H1 (cell line): Measurements from ENCODE around the gene FAM50A. TPM values are rescaled to one million over a fixed set of nuclear protein-coding genes. Genes with fewer than 3 reads are reported as not detected.

Experiments used
- CTCF ChIA-PET: fragments of 300-600 bp; sonication (Branson Sonifier 250); formaldehyde crosslinking; loops from one replicate; lab custom pipeline; 2021; ENCODE audit not compliant: partially characterized antibody; lab: Charles Lee
- POLR2A ChIA-PET: fragments of 300-600 bp; sonication (Branson Sonifier 250); formaldehyde crosslinking; loops from one replicate; lab custom pipeline; 2021; ENCODE audit warnings: inconsistent platforms; ENCODE audit not compliant: partially characterized antibody; lab: Charles Lee
- DNase-seq, 2 experiments: peaks; one replicate each; pipeline versions ENCODE4 v3.0.0 to v3.0.0-alpha.2; 2010 to 2022; ENCODE audit warnings: low spot score in 2 of 2, low read depth in 1 of 2, mixed read lengths in 1 of 2
- FAIRE-seq: peaks from 2 replicates; lab custom pipeline; 2011; peaks lifted over from hg19 to GRCh38; lab: Jason Lieb, UNC
- H2AFZ ChIP-seq: 2 replicates; pipeline ENCODE4 v1.8.1; 2012; ENCODE audit warnings: low read length, inconsistent platforms
- H2AK5ac ChIP-seq: 2 replicates; pipeline ENCODE4 v1.6.1; 2013; ENCODE audit warnings: low read depth, low read length
- H2BK120ac ChIP-seq: replicated peaks from 2 replicates; pipeline ENCODE3; 2013; ENCODE audit warnings: low read depth, low read length, inconsistent platforms
- H2BK12ac ChIP-seq: 2 replicates; pipeline ENCODE4 v1.6.1; 2013; ENCODE audit warnings: low read depth, low read length
- H2BK15ac ChIP-seq: 2 replicates; pipeline ENCODE4 v1.6.1; 2013; ENCODE audit warnings: low read length
- H2BK20ac ChIP-seq: 2 replicates; pipeline ENCODE4 v1.6.1; 2013; ENCODE audit warnings: low read length
- H2BK5ac ChIP-seq: 2 replicates; pipeline ENCODE4 v1.6.1; 2013; ENCODE audit warnings: low read depth, low read length
- H3K14ac ChIP-seq: 2 replicates; pipeline ENCODE4 v1.6.1; 2013; ENCODE audit warnings: inconsistent platforms; ENCODE audit not compliant: insufficient read length
- H3K18ac ChIP-seq: 2 replicates; pipeline ENCODE4 v1.6.1; 2013; ENCODE audit warnings: low read length; ENCODE audit errors: extremely low read depth
- H3K23ac ChIP-seq: 2 replicates; pipeline ENCODE4 v1.6.1; 2013; ENCODE audit warnings: inconsistent platforms; ENCODE audit not compliant: insufficient read length
- H3K23me2 ChIP-seq: 2 replicates; pipeline ENCODE4 v1.6.1; 2013; ENCODE audit warnings: low read depth, low read length
- H3K27ac ChIP-seq: 2 replicates; pipeline ENCODE4 v1.6.1; 2011; ENCODE audit warnings: low read depth, low read length, inconsistent platforms
- H3K27me3 ChIP-seq, 4 experiments: replicated peaks in 1 of 4; 1 replicate in 1 of 4; 2 replicates in 3 of 4; pipeline versions ENCODE4 v1.6.1 to v1.8.1; 2011 to 2013; ENCODE audit warnings: low read length in 3 of 4, mild to moderate bottlenecking in 3 of 4, inconsistent platforms in 2 of 4, mixed read lengths in 2 of 4, moderate library complexity in 1 of 4; ENCODE audit not compliant: control insufficient read depth in 3 of 4, insufficient read depth in 3 of 4; ENCODE audit errors: extremely low read depth in 1 of 4
- H3K36me3 ChIP-seq, 4 experiments: 2 replicates each; pipeline versions ENCODE4 v1.6.1 to v1.8.1; 2011 to 2013; ENCODE audit warnings: mild to moderate bottlenecking in 4 of 4, low read length in 3 of 4, moderate library complexity in 2 of 4, control low read depth in 1 of 4, inconsistent platforms in 1 of 4; ENCODE audit not compliant: insufficient read depth in 4 of 4, control insufficient read depth in 2 of 4
- H3K4ac ChIP-seq: replicated peaks from 2 replicates; pipeline ENCODE3; 2013; ENCODE audit warnings: low read length, low read depth, mixed read lengths, inconsistent platforms; ENCODE audit not compliant: insufficient read length
- H3K4me1 ChIP-seq, 4 experiments: replicated peaks in 1 of 4; 1 replicate in 1 of 4; 2 replicates in 3 of 4; pipeline versions ENCODE4 v1.6.1 to v1.8.1; 2011 to 2013; ENCODE audit warnings: low read length in 3 of 4, inconsistent platforms in 2 of 4, mixed read lengths in 1 of 4; ENCODE audit not compliant: insufficient read depth in 4 of 4, control insufficient read depth in 3 of 4
- H3K4me2 ChIP-seq, 2 experiments: 2 replicates each; pipeline versions ENCODE4 v1.6.1 to v1.8.1; 2011 to 2013; ENCODE audit warnings: low read depth in 2 of 2, low read length in 2 of 2, control low read depth in 1 of 2, inconsistent platforms in 1 of 2, mild to moderate bottlenecking in 1 of 2; ENCODE audit not compliant: insufficient read depth in 1 of 2
- H3K4me3 ChIP-seq, 4 experiments: fragments of 200-600, 300-600 bp in 1 of 4; sonication (generic), shearing (Covaris generic), sonication (Bioruptor Twin) in 1 of 4; 2 replicates each; pipeline versions ENCODE4 v1.5.1 to v1.8.1; 2011 to 2016; ENCODE audit warnings: low read length in 4 of 4, low read depth in 3 of 4, control low read depth in 2 of 4, inconsistent platforms in 2 of 4, mild to moderate bottlenecking in 2 of 4, mixed read lengths in 1 of 4, moderate library complexity in 1 of 4; ENCODE audit not compliant: insufficient read depth in 2 of 4; ENCODE audit errors: extremely low read depth in 1 of 4
- H3K56ac ChIP-seq: replicated peaks from 2 replicates; pipeline ENCODE3; 2013; ENCODE audit warnings: low read depth, mild to moderate bottlenecking, mixed read lengths, low read length, inconsistent platforms; ENCODE audit not compliant: insufficient read length
- H3K79me1 ChIP-seq: 2 replicates; pipeline ENCODE4 v1.6.1; 2013; ENCODE audit warnings: low read depth, low read length, control low read depth
- H3K79me2 ChIP-seq, 2 experiments: 2 replicates each; pipeline versions ENCODE4 v1.6.1 to v1.8.1; 2012 to 2013; ENCODE audit warnings: low read length in 2 of 2, mild to moderate bottlenecking in 2 of 2, inconsistent platforms in 1 of 2; ENCODE audit not compliant: insufficient read depth in 2 of 2, control insufficient read depth in 1 of 2
- H3K9ac ChIP-seq, 4 experiments: replicated peaks in 1 of 4; 1 replicate in 1 of 4; 2 replicates in 3 of 4; pipeline versions ENCODE4 v1.6.1 to v1.8.1; 2011 to 2013; ENCODE audit warnings: low read depth in 3 of 4, low read length in 3 of 4, control low read depth in 2 of 4, mild to moderate bottlenecking in 2 of 4, moderate library complexity in 2 of 4, inconsistent platforms in 1 of 4; ENCODE audit errors: extremely low read depth in 1 of 4
- H3K9me3 ChIP-seq, 2 experiments: 2 replicates each; pipeline versions ENCODE4 v1.6.1 to v1.8.1; 2012 to 2013; ENCODE audit warnings: mild to moderate bottlenecking in 2 of 2, moderate library complexity in 2 of 2, control low read depth in 1 of 2, inconsistent platforms in 1 of 2, low read depth in 1 of 2, low read length in 1 of 2, mixed read lengths in 1 of 2; ENCODE audit not compliant: insufficient read depth in 2 of 2
- H4K20me1 ChIP-seq, 2 experiments: replicated peaks in 1 of 2; 2 replicates each; pipeline versions ENCODE3 to v1.8.1; 2011 to 2013; ENCODE audit warnings: inconsistent platforms in 2 of 2, low read length in 2 of 2, mild to moderate bottlenecking in 1 of 2; ENCODE audit not compliant: insufficient read depth in 2 of 2, control insufficient read depth in 1 of 2
- H4K5ac ChIP-seq: 2 replicates; pipeline ENCODE4 v1.6.1; 2013; ENCODE audit warnings: low read length, low read depth, mixed read lengths, inconsistent platforms; ENCODE audit not compliant: insufficient read length
- H4K8ac ChIP-seq: 2 replicates; pipeline ENCODE4 v1.8.0; 2013; ENCODE audit warnings: mild to moderate bottlenecking, moderate library complexity, low read length, inconsistent platforms; ENCODE audit not compliant: insufficient read depth; ENCODE audit errors: extremely low read depth
- H4K91ac ChIP-seq: replicated peaks from 2 replicates; pipeline ENCODE3; 2013; ENCODE audit warnings: low read length, mixed read lengths, inconsistent platforms; ENCODE audit not compliant: insufficient read length
- ATF2 ChIP-seq: IDR thresholded peaks from 2 replicates; pipeline ENCODE4 v1.6.1; 2012; ENCODE audit warnings: low read length, inconsistent platforms
- CHD2 ChIP-seq: IDR thresholded peaks from 2 replicates; pipeline ENCODE4 v1.6.1; 2012; ENCODE audit warnings: low read length, improper control_type of control experiment
- MAX ChIP-seq: IDR thresholded peaks from 2 replicates; pipeline ENCODE4 v1.6.1; 2012; ENCODE audit warnings: inconsistent platforms
- POLR2AphosphoS5 ChIP-seq: IDR thresholded peaks from 2 replicates; pipeline ENCODE4 v1.6.1; 2011; ENCODE audit warnings: low read depth, low read length
- SIRT6 ChIP-seq: IDR thresholded peaks from one replicate; pipeline ENCODE4 v1.7.1; 2012; ENCODE audit warnings: low read length, inconsistent platforms
- SRF ChIP-seq: IDR thresholded peaks from 2 replicates; pipeline ENCODE4 v1.6.1; 2011; ENCODE audit warnings: mild to moderate bottlenecking, low read depth, low read length, moderate library complexity
- TAF7 ChIP-seq: optimal IDR thresholded peaks from 2 replicates; pipeline ENCODE3; 2011; ENCODE audit warnings: low read depth, mild to moderate bottlenecking, inconsistent platforms, low read length, moderate library complexity, borderline replicate concordance
- WGBS, 2 experiments: shearing (Covaris generic) in 1 of 2; methylation state at CpG; one replicate each; pipeline versions ENCODE4 v1.1.6 to v1.1.7; 2013 to 2015; ENCODE audit warnings: low lambda C conversion rate in 2 of 2, mixed read lengths in 2 of 2, inconsistent platforms in 1 of 2, low coverage in 1 of 2, missing lambda C conversion rate in 1 of 2; ENCODE audit not compliant: insufficient replicate concordance in 2 of 2, insufficient coverage in 1 of 2, insufficient read length in 1 of 2; ENCODE audit errors: extremely low coverage in 1 of 2, missing lambda C conversion rate in 1 of 2; 5-methylcytosine and 5-hydroxymethylcytosine counted together
- polyA plus RNA-seq, 7 experiments: library from polyadenylated mRNA; depleted of rRNA in 3 of 7; stranded (reverse) in 5 of 7; unstranded in 2 of 7; fragments of >200 nt in 5 of 7; fragments of 200-250 nt in 2 of 7; gene quantifications; 1 replicate in 5 of 7; 2 replicates in 1 of 7; 4 replicates in 1 of 7; pipeline versions ENCODE4 v1.2.1 to v1.2.3, GENCODE V29; 2011 to 2013; ENCODE audit warnings: missing spikeins in 2 of 7, mixed read lengths in 2 of 7
- total RNA-seq: library from RNA; stranded (reverse); fragmentation: NEBNext Ultra II Directional; extraction: Animal tissue kit (Norgen Biotek cat#: 25700); gene quantifications from 2 replicates; pipeline ENCODE4 v1.2.1, GENCODE V29; 2021

Gene FAM50A
- total and polyA plus RNA-seq, 2 of the 8 experiments (the other 6 are each of a cell fraction or from before 2014, with no cell fraction given), result 30.7 to 48.7 TPM

DNA sequence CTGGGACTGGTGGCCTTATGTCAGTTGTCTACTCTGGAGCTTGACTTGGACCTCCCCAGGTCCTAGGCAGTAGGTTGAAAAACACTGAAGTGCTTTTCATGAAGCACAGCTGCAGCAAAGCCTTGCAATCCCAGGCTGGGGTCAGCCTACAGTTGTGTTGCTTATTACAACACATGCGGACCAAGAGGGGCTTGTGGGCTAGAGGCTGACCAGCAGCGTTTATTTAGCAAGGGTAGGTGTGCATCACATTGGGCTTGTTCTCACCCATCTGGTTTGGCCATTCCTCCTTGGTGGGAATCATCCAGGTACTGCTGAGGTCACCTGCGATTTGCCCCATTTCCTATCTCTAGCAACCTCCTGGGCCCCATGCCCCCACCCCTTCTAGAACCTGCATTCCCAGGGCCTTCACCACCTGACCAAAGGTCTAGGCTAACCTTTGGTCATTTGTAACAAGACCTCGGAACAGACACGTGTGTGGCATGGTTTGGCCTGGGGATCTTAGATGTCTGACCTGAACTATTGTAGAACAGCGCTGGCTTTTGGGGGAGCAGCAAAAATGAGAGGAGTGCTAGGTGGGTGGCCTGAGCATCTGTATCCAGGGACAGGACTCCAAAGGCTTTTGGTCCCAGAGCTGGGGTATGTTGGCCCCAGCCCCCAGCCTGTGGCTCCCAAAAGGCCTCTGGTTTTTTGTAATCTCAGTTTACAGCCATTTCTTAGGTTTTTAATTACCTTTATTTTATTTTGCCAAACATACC is 42.7 kb upstream of the FAM50A start:
- Histone ChIP-seq H3K56ac (no peak overlapping the region), H3K27me3 (no peaks in the 10 kb centered on the region), H2BK15ac (no peak overlapping the region), H2BK20ac (no peak overlapping the region), H3K14ac (no peak overlapping the region), H3K23ac (no peak overlapping the region), H4K20me1 (peaks cover 3 to 4% of the 10 kb centered on the region in 2 experiments), H2BK12ac (no peak overlapping the region), H3K23me2 (peaks cover 6% of the 10 kb centered on the region; the same call in 1 of the 2 replicates), H3K18ac (no peak overlapping the region), H2AK5ac (no peak overlapping the region), H3K79me2 (peaks cover 0 to 15% of the 10 kb centered on the region in 2 experiments; a peak in 2 of 4 replicates), H2AFZ (no peak overlapping the region), H3K9ac (no peak overlapping the region), H4K91ac (no peak overlapping the region), H3K36me3 (peaks cover 13 to 25% (median 19%) of the 10 kb centered on the region in 4 experiments), H3K79me1 (no peaks in the 10 kb centered on the region), H3K4me3 (no peak overlapping the region), H4K8ac (no peak overlapping the region), H4K5ac (no peak overlapping the region), H3K4me1 (peaks cover 0 to 6% (median 0%) of the 10 kb centered on the region in 4 experiments; a peak in 2 of 7 replicates), H2BK5ac (no peak overlapping the region), H3K9me3 (no peaks in the 10 kb centered on the region), H3K27ac (no peak overlapping the region), H3K4me2 (no peak overlapping the region), H2BK120ac (no peak overlapping the region), H3K4ac (no peak overlapping the region)
- DNase-seq (no peak), FAIRE-seq (no peak)
- WGBS, 2 experiments, result 63% methylated on average over 6 of the region's 6 CpGs; no CpG with 5 or more reads in 1 of the 2 experiments
- CTCF ChIA-PET, result no interaction called here
- POLR2A ChIA-PET, result interaction anchor here (0.5 to 8.4 kb wide), 25 partner anchors 8 to 361 kb away, joined by 3 to 124 read pairs (median 4); partner anchors contain the start of genes ATP6AP1, DNASE1L1, EMD and FLNA
- TF ChIP-seq POLR2AphosphoS5 (peak; percentile 99), SRF (no peak), CHD2 (no peak), ATF2 (peak; percentile 91), MAX (peak; percentile 32; the same call in 1 of the 2 replicates), SIRT6 (peak; percentile 25), TAF7 (peak; percentile 55)
